H1 (cell line): ENCODE data around the gene ABTB1. TPM values are rescaled to one million over a fixed set of nuclear protein-coding genes. Genes with fewer than 3 reads are reported as not detected.

Experiments used
- CTCF ChIA-PET: fragments of 300-600 bp; sonication (Branson Sonifier 250); formaldehyde crosslinking; loops from one replicate; lab custom pipeline; 2021; ENCODE audit not compliant: partially characterized antibody; lab: Charles Lee
- POLR2A ChIA-PET: fragments of 300-600 bp; sonication (Branson Sonifier 250); formaldehyde crosslinking; loops from one replicate; lab custom pipeline; 2021; ENCODE audit warnings: inconsistent platforms; ENCODE audit not compliant: partially characterized antibody; lab: Charles Lee
- DNase-seq, 2 experiments: peaks; one replicate each; pipeline versions ENCODE4 v3.0.0 to v3.0.0-alpha.2; 2010 to 2022; ENCODE audit warnings: low spot score in 2 of 2, low read depth in 1 of 2, mixed read lengths in 1 of 2
- FAIRE-seq: peaks from 2 replicates; lab custom pipeline; 2011; peaks lifted over from hg19 to GRCh38; lab: Jason Lieb, UNC
- H2AFZ ChIP-seq: 2 replicates; pipeline ENCODE4 v1.8.1; 2012; ENCODE audit warnings: low read length, inconsistent platforms
- H2AK5ac ChIP-seq: 2 replicates; pipeline ENCODE4 v1.6.1; 2013; ENCODE audit warnings: low read depth, low read length
- H2BK120ac ChIP-seq: replicated peaks from 2 replicates; pipeline ENCODE3; 2013; ENCODE audit warnings: low read depth, low read length, inconsistent platforms
- H2BK12ac ChIP-seq: 2 replicates; pipeline ENCODE4 v1.6.1; 2013; ENCODE audit warnings: low read depth, low read length
- H2BK15ac ChIP-seq: 2 replicates; pipeline ENCODE4 v1.6.1; 2013; ENCODE audit warnings: low read length
- H2BK20ac ChIP-seq: 2 replicates; pipeline ENCODE4 v1.6.1; 2013; ENCODE audit warnings: low read length
- H2BK5ac ChIP-seq: 2 replicates; pipeline ENCODE4 v1.6.1; 2013; ENCODE audit warnings: low read depth, low read length
- H3K14ac ChIP-seq: 2 replicates; pipeline ENCODE4 v1.6.1; 2013; ENCODE audit warnings: inconsistent platforms; ENCODE audit not compliant: insufficient read length
- H3K18ac ChIP-seq: 2 replicates; pipeline ENCODE4 v1.6.1; 2013; ENCODE audit warnings: low read length; ENCODE audit errors: extremely low read depth
- H3K23ac ChIP-seq: 2 replicates; pipeline ENCODE4 v1.6.1; 2013; ENCODE audit warnings: inconsistent platforms; ENCODE audit not compliant: insufficient read length
- H3K23me2 ChIP-seq: 2 replicates; pipeline ENCODE4 v1.6.1; 2013; ENCODE audit warnings: low read depth, low read length
- H3K27ac ChIP-seq: 2 replicates; pipeline ENCODE4 v1.6.1; 2011; ENCODE audit warnings: low read depth, low read length, inconsistent platforms
- H3K27me3 ChIP-seq, 4 experiments: replicated peaks in 1 of 4; 1 replicate in 1 of 4; 2 replicates in 3 of 4; pipeline versions ENCODE4 v1.6.1 to v1.8.1; 2011 to 2013; ENCODE audit warnings: low read length in 3 of 4, mild to moderate bottlenecking in 3 of 4, inconsistent platforms in 2 of 4, mixed read lengths in 2 of 4, moderate library complexity in 1 of 4; ENCODE audit not compliant: control insufficient read depth in 3 of 4, insufficient read depth in 3 of 4; ENCODE audit errors: extremely low read depth in 1 of 4
- H3K36me3 ChIP-seq, 4 experiments: 2 replicates each; pipeline versions ENCODE4 v1.6.1 to v1.8.1; 2011 to 2013; ENCODE audit warnings: mild to moderate bottlenecking in 4 of 4, low read length in 3 of 4, moderate library complexity in 2 of 4, control low read depth in 1 of 4, inconsistent platforms in 1 of 4; ENCODE audit not compliant: insufficient read depth in 4 of 4, control insufficient read depth in 2 of 4
- H3K4ac ChIP-seq: replicated peaks from 2 replicates; pipeline ENCODE3; 2013; ENCODE audit warnings: low read length, low read depth, mixed read lengths, inconsistent platforms; ENCODE audit not compliant: insufficient read length
- H3K4me1 ChIP-seq, 4 experiments: replicated peaks in 1 of 4; 1 replicate in 1 of 4; 2 replicates in 3 of 4; pipeline versions ENCODE4 v1.6.1 to v1.8.1; 2011 to 2013; ENCODE audit warnings: low read length in 3 of 4, inconsistent platforms in 2 of 4, mixed read lengths in 1 of 4; ENCODE audit not compliant: insufficient read depth in 4 of 4, control insufficient read depth in 3 of 4
- H3K4me2 ChIP-seq, 2 experiments: 2 replicates each; pipeline versions ENCODE4 v1.6.1 to v1.8.1; 2011 to 2013; ENCODE audit warnings: low read depth in 2 of 2, low read length in 2 of 2, control low read depth in 1 of 2, inconsistent platforms in 1 of 2, mild to moderate bottlenecking in 1 of 2; ENCODE audit not compliant: insufficient read depth in 1 of 2
- H3K4me3 ChIP-seq, 4 experiments: fragments of 200-600, 300-600 bp in 1 of 4; sonication (generic), shearing (Covaris generic), sonication (Bioruptor Twin) in 1 of 4; 2 replicates each; pipeline versions ENCODE4 v1.5.1 to v1.8.1; 2011 to 2016; ENCODE audit warnings: low read length in 4 of 4, low read depth in 3 of 4, control low read depth in 2 of 4, inconsistent platforms in 2 of 4, mild to moderate bottlenecking in 2 of 4, mixed read lengths in 1 of 4, moderate library complexity in 1 of 4; ENCODE audit not compliant: insufficient read depth in 2 of 4; ENCODE audit errors: extremely low read depth in 1 of 4
- H3K56ac ChIP-seq: replicated peaks from 2 replicates; pipeline ENCODE3; 2013; ENCODE audit warnings: low read depth, mild to moderate bottlenecking, mixed read lengths, low read length, inconsistent platforms; ENCODE audit not compliant: insufficient read length
- H3K79me1 ChIP-seq: 2 replicates; pipeline ENCODE4 v1.6.1; 2013; ENCODE audit warnings: low read depth, low read length, control low read depth
- H3K79me2 ChIP-seq, 2 experiments: 2 replicates each; pipeline versions ENCODE4 v1.6.1 to v1.8.1; 2012 to 2013; ENCODE audit warnings: low read length in 2 of 2, mild to moderate bottlenecking in 2 of 2, inconsistent platforms in 1 of 2; ENCODE audit not compliant: insufficient read depth in 2 of 2, control insufficient read depth in 1 of 2
- H3K9ac ChIP-seq, 4 experiments: replicated peaks in 1 of 4; 1 replicate in 1 of 4; 2 replicates in 3 of 4; pipeline versions ENCODE4 v1.6.1 to v1.8.1; 2011 to 2013; ENCODE audit warnings: low read depth in 3 of 4, low read length in 3 of 4, control low read depth in 2 of 4, mild to moderate bottlenecking in 2 of 4, moderate library complexity in 2 of 4, inconsistent platforms in 1 of 4; ENCODE audit errors: extremely low read depth in 1 of 4
- H3K9me3 ChIP-seq, 2 experiments: 2 replicates each; pipeline versions ENCODE4 v1.6.1 to v1.8.1; 2012 to 2013; ENCODE audit warnings: mild to moderate bottlenecking in 2 of 2, moderate library complexity in 2 of 2, control low read depth in 1 of 2, inconsistent platforms in 1 of 2, low read depth in 1 of 2, low read length in 1 of 2, mixed read lengths in 1 of 2; ENCODE audit not compliant: insufficient read depth in 2 of 2
- H4K20me1 ChIP-seq, 2 experiments: replicated peaks in 1 of 2; 2 replicates each; pipeline versions ENCODE3 to v1.8.1; 2011 to 2013; ENCODE audit warnings: inconsistent platforms in 2 of 2, low read length in 2 of 2, mild to moderate bottlenecking in 1 of 2; ENCODE audit not compliant: insufficient read depth in 2 of 2, control insufficient read depth in 1 of 2
- H4K5ac ChIP-seq: 2 replicates; pipeline ENCODE4 v1.6.1; 2013; ENCODE audit warnings: low read length, low read depth, mixed read lengths, inconsistent platforms; ENCODE audit not compliant: insufficient read length
- H4K8ac ChIP-seq: 2 replicates; pipeline ENCODE4 v1.8.0; 2013; ENCODE audit warnings: mild to moderate bottlenecking, moderate library complexity, low read length, inconsistent platforms; ENCODE audit not compliant: insufficient read depth; ENCODE audit errors: extremely low read depth
- H4K91ac ChIP-seq: replicated peaks from 2 replicates; pipeline ENCODE3; 2013; ENCODE audit warnings: low read length, mixed read lengths, inconsistent platforms; ENCODE audit not compliant: insufficient read length
- BRCA1 ChIP-seq: IDR thresholded peaks from 2 replicates; pipeline ENCODE4 v1.6.1; 2012; ENCODE audit warnings: low read depth, low read length, improper control_type of control experiment
- CEBPB ChIP-seq: IDR thresholded peaks from 2 replicates; pipeline ENCODE4 v1.6.1; 2012; ENCODE audit warnings: low read depth, low read length
- RAD21 ChIP-seq, 2 experiments: IDR thresholded peaks in 1 of 2; conservative IDR thresholded peaks in 1 of 2; 2 replicates each; pipeline ENCODE4 v1.6.1; 2011; ENCODE audit warnings: low read depth in 2 of 2, low read length in 2 of 2, improper control_type of control experiment in 1 of 2, inconsistent platforms in 1 of 2, mild to moderate bottlenecking in 1 of 2, moderate library complexity in 1 of 2
- SIX5 ChIP-seq: IDR thresholded peaks from 2 replicates; pipeline ENCODE4 v1.6.1; 2011; ENCODE audit warnings: mild to moderate bottlenecking, low read depth, low read length
- TCF12 ChIP-seq: IDR thresholded peaks from 2 replicates; pipeline ENCODE4 v1.6.1; 2011; ENCODE audit warnings: low read depth, mild to moderate bottlenecking, low read length
- YY1 ChIP-seq: IDR thresholded peaks from 2 replicates; pipeline ENCODE4 v1.6.1; 2011; ENCODE audit warnings: low read depth, mild to moderate bottlenecking, low read length
- WGBS, 2 experiments: shearing (Covaris generic) in 1 of 2; methylation state at CpG; one replicate each; pipeline versions ENCODE4 v1.1.6 to v1.1.7; 2013 to 2015; ENCODE audit warnings: low lambda C conversion rate in 2 of 2, mixed read lengths in 2 of 2, inconsistent platforms in 1 of 2, low coverage in 1 of 2, missing lambda C conversion rate in 1 of 2; ENCODE audit not compliant: insufficient replicate concordance in 2 of 2, insufficient coverage in 1 of 2, insufficient read length in 1 of 2; ENCODE audit errors: extremely low coverage in 1 of 2, missing lambda C conversion rate in 1 of 2; 5-methylcytosine and 5-hydroxymethylcytosine counted together
- polyA plus RNA-seq, 7 experiments: library from polyadenylated mRNA; depleted of rRNA in 3 of 7; stranded (reverse) in 5 of 7; unstranded in 2 of 7; fragments of >200 nt in 5 of 7; fragments of 200-250 nt in 2 of 7; gene quantifications; 1 replicate in 5 of 7; 2 replicates in 1 of 7; 4 replicates in 1 of 7; pipeline versions ENCODE4 v1.2.1 to v1.2.3, GENCODE V29; 2011 to 2013; ENCODE audit warnings: missing spikeins in 2 of 7, mixed read lengths in 2 of 7
- total RNA-seq: library from RNA; stranded (reverse); fragmentation: NEBNext Ultra II Directional; extraction: Animal tissue kit (Norgen Biotek cat#: 25700); gene quantifications from 2 replicates; pipeline ENCODE4 v1.2.1, GENCODE V29; 2021
- TF ChIP-seq, protein P1 (sequence below): IDR thresholded peaks from 2 replicates; pipeline ENCODE4 v1.6.1; 2011; ENCODE audit warnings: low read length, improper control_type of control experiment
- TF ChIP-seq, protein P2 (sequence below): IDR thresholded peaks from 2 replicates; pipeline ENCODE4 v1.6.1; 2012; ENCODE audit warnings: inconsistent platforms

The ABTB1 gene
- total and polyA plus RNA-seq, 2 of the 8 experiments (the other 6 are each of a cell fraction or from before 2014, with no cell fraction given): 7.1 to 9.4 TPM

- no peak overlapping the region for H2BK15ac ChIP-seq
- H3K56ac ChIP-seq: no peak overlapping the region
- peaks cover 12% of the 10 kb centered on the region; the same call in 1 of the 2 replicates for H3K23me2 ChIP-seq
- no peak overlapping the region for H3K27ac ChIP-seq
- H4K8ac ChIP-seq: no peak overlapping the region
- H3K4me3 ChIP-seq: no peak overlapping the region
- FAIRE-seq (no peak), DNase-seq (no peak)
- H3K4me1 ChIP-seq: peaks cover 0 to 14% (median 10%) of the 10 kb centered on the region in 4 experiments; a peak in 6 of 7 replicates
- H2AFZ ChIP-seq: no peak overlapping the region
- H3K36me3 ChIP-seq: peaks cover 0 to 3% (median 0%) of the 10 kb centered on the region in 4 experiments; a peak in 1 of 8 replicates
- no peak overlapping the region for H2AK5ac ChIP-seq
- H3K9me3 ChIP-seq: no peaks in the 10 kb centered on the region
- H3K79me1 ChIP-seq: no peaks in the 10 kb centered on the region
- POLR2A ChIA-PET: interaction anchor here (0.9 to 1.1 kb wide), 2 partner anchors 10 kb away, joined by 3 to 4 read pairs; no protein-coding TSS in a partner anchor
- H3K4ac ChIP-seq: no peak overlapping the region
- no peak overlapping the region for H4K5ac ChIP-seq
- H2BK120ac ChIP-seq: no peak overlapping the region
- H3K14ac ChIP-seq: no peak overlapping the region
- no peak overlapping the region for H3K9ac ChIP-seq
- no peak overlapping the region for H3K18ac ChIP-seq
- H3K27me3 ChIP-seq: no peaks in the 10 kb centered on the region; a peak in 2 of 7 replicates
- H2BK20ac ChIP-seq: no peak overlapping the region
- H3K23ac ChIP-seq: no peak overlapping the region
- WGBS, 2 experiments: 89% methylated on average over 14 of the region's 14 CpGs; no CpG with 5 or more reads in 1 of the 2 experiments
- no peak overlapping the region for H3K4me2 ChIP-seq
- H4K91ac ChIP-seq: no peak overlapping the region
- H4K20me1 ChIP-seq: no peaks in the 10 kb centered on the region
- CTCF ChIA-PET: interaction anchor here (1.9 to 3.5 kb wide), 3 partner anchors 10 to 162 kb away, joined by 6 to 17 read pairs (median 8); no protein-coding TSS in a partner anchor
- H2BK12ac ChIP-seq: no peak overlapping the region
- no peak for TF ChIP-seq SIX5
- no peak for TF ChIP-seq BRCA1
- TF ChIP-seq RAD21 (IDR thresholded peaks at IDR 0.05 in 1 of 2, conservative IDR thresholded peaks at IDR 0.05 in 1 of 2; ENCODE audit: low read depth in 2 of 2, low read length in 2 of 2): no peak
- no peak for TF ChIP-seq CEBPB
- no peak for TF ChIP-seq YY1
- TF ChIP-seq, protein P1, sequence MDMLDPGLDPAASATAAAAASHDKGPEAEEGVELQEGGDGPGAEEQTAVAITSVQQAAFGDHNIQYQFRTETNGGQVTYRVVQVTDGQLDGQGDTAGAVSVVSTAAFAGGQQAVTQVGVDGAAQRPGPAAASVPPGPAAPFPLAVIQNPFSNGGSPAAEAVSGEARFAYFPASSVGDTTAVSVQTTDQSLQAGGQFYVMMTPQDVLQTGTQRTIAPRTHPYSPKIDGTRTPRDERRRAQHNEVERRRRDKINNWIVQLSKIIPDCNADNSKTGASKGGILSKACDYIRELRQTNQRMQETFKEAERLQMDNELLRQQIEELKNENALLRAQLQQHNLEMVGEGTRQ: no peak
- no peak for TF ChIP-seq TCF12
- TF ChIP-seq, protein P2, sequence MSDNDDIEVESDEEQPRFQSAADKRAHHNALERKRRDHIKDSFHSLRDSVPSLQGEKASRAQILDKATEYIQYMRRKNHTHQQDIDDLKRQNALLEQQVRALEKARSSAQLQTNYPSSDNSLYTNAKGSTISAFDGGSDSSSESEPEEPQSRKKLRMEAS: no peak
- no peaks in the 10 kb centered on the region for H3K79me2 ChIP-seq
- H2BK5ac ChIP-seq: no peak overlapping the region
These were observed 3.1 kb upstream of the ABTB1 start for GRCh38 chr3:127669541-127670228.
